ENCODE data around the gene ADGRB2.

The ADGRB2 gene

GRCh38 chr1:31793586-31794285, 29.6 kb upstream of the ADGRB2 start:
- no peak for DNase-seq

GRCh38 chr1:31793086-31793485, 28.9 kb upstream of the ADGRB2 start:
- DNase-seq = no peak

- no peak for DNase-seq
These were observed 28.4 kb upstream of the ADGRB2 start for GRCh38 chr1:31792541-31792940.

GRCh38 chr1:31792116-31792515, 28.0 kb upstream of the ADGRB2 start:
- no peak for DNase-seq

GRCh38 chr1:31791131-31791858, 27.2 kb upstream of the ADGRB2 start:
- no peak for DNase-seq

- DNase-seq = no peak
These were observed 26.5 kb upstream of the ADGRB2 start for GRCh38 chr1:31790641-31791091.

- DNase-seq = no peak
These were observed 26.0 kb upstream of the ADGRB2 start for GRCh38 chr1:31790140-31790539.

DNA sequence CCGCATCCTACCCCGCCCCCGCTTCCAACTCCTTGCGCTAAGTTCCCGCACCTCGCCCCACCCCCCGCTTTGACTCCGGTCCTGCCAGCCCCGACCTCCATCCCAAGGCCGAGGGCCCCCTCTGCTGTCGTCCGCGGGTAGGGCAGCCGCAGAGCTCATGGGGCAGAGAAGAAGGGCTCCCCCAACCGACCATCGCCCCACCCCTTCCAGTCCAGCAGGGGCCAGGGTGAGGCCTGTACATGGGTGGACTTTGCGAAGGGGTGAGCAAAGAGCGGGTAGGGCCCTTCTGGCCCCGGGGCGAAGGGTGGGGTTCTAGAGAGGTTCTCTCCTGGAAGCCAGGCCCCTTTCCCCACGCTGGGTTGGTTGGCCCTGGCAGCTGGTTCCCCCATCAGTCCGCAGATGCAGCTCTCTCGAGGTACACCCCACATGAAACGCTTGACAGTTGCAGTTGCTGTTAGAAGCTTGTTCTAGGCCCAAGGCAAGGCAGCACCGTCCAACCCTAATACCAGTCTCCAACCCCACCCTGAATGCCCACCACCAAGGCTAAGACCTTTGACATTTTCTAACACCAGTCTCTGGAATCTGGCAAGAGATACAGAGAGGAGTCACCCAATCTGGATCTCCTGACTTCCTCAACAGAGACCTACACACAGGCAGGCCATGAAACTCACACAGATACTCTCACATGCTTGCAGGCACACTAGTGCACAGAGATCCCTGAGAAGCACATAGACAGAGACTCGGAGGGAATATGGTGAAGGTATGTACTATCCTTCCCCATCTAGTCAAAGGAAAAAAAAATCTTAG, 25.3 kb upstream of the ADGRB2 start:
- DNase-seq = peak; percentile 70 to 76

DNA sequence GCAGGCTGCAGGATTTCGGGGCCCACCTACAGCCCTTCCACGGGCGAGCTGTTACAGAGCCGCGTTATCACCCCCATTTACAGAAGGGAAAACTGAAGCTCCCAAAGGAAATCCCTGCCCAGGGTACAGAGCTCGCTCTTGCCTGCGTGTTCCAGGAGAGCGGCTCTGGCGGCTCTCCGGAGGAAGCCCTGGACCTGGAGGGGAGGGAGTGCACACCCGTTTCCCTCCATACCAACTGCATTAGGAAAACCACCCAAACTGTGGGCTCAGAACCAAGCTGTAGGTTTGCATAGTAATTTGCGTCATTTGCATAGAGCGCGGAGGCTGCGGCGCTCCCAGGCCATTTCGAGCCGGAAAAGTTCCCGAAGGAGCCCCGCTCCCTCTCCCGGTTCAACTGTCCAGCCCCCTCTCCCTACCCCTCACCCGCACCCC, 24.7 kb upstream of the ADGRB2 start:
- peak; percentile 27 to 38 for DNase-seq

GRCh38 chr1:31788138-31788824, 24.1 kb upstream of the ADGRB2 start:
- peak; percentile 93 to 95 for DNase-seq

- no peak for DNase-seq
These were observed 23.6 kb upstream of the ADGRB2 start for GRCh38 chr1:31787786-31788137.

- DNase-seq = no peak
These were observed 23.1 kb upstream of the ADGRB2 start for GRCh38 chr1:31787261-31787660.

DNA sequence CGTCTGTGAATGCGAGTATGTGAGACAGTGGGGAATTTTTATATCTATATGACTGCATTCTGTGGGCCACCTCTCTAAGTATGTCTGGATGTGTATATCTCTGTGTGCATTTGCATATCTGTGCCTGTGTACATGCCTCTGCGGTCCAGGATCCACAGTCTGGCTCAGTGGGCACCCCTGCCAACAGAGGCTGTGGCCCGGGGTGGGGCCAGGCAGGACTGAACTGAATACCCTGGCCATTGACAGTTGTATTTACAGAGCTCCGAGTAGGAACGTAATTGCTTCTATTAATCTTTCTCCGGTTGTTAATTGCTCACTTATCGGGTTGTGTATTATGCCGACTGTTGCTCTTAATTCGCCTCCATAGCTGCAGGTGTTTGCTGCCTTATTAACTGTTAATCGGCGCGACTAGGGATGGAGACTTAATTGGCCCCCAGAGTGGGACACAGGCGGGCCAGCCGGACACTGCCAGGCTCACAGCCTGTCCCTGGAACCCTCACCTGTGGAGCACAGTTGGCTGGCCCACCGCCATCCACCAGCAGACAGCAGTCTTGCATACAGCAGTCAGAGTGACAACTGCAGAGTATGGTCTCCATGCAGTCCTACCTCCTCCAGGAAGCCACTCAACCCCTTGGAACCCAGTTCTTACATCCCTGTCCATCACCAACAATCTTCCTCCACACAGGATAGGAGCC, 22.4 kb upstream of the ADGRB2 start:
- no peak for DNase-seq

GRCh38 chr1:31785947-31786290, 21.8 kb upstream of the ADGRB2 start:
- DNase-seq = no peak

- no peak for DNase-seq
These were observed 21.1 kb upstream of the ADGRB2 start for GRCh38 chr1:31785020-31785946.

DNA sequence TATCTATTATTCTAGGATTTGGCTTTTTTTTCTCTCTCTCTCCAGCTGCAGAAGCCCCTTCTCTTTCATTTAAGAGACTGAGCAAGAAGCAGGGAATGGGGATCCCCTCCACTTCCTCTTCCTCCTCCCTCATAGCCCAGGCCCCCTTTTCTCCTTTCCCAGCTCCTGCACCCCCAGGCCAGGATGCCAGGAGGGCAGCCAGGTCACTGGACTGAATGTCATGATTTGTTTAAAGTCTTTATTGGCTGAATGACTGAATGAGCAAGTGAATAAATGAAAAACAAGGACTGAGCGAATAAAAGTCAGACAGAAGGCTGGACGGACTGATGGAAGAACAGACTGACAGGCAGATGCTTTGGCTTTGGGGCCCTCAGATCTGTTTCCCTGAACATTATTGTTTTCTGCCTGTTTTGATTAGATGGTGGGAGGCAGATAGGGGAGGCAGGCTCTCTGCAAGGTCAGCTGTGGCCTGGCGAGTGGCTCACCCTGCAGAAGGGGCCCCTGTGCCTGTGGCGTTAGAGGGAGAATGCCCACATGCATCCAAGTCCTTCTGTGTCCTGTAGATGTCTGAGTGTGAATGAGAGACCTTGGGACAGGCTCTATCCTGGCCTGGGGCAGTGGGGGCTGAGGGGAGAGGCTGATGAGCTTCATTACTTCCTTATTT, 20.3 kb upstream of the ADGRB2 start:
- DNase-seq = no peak

GRCh38 chr1:31783846-31784245, 19.7 kb upstream of the ADGRB2 start:
- no peak for DNase-seq

- no peak for DNase-seq
These were observed 18.6 kb upstream of the ADGRB2 start for GRCh38 chr1:31782421-31783410.

DNA sequence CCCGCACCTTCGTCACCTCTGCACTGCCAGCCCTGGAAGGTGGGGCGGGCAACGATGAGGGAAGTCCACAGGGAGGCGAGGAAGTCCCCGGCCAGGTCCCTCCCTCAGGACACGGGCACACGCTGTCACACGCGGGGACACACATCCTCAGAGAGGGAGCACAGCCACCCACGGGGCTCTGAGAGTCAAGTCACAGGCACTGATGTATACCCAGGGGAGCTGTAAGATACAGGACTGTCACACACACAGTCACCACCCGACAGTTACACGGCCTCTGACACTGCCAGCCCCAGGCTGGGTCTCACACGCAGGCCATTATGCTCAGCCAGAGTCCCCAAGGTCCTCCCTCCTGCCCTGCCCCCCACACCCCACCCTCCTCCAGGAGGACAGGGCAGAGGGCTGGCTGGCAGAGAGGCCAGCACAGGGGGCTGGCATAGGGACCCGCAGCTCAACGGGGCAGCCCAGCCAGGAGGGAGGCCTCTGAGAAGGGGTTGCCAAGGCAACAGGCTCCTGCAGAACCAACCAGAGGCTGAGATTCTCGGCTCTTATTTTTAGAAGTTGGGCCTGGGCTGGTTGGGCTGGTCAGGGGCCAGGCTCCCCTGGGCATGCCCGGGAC, 17.7 kb upstream of the ADGRB2 start:
- no peak for DNase-seq

All from AML-193 (cell line).